HG02623 (cell line): Measurements from ENCODE around the gene NFIC.

ENCODE experiments used
- ATAC-seq: cut with Tn5 transposase; IDR thresholded peaks from one replicate; pipeline ENCODE4 v1.9.1; 2021; ENCODE audit warnings: moderate library complexity; ENCODE audit not compliant: unreplicated experiment

The NFIC gene

GRCh38 chr19:3481241-3482090 lies 115.1 kb downstream of the NFIC start:
- no peak for ATAC-seq

GRCh38 chr19:3482507-3483225 lies 116.3 kb downstream of the NFIC start:
- no peak for ATAC-seq

GRCh38 chr19:3483226-3483628 lies 116.8 kb downstream of the NFIC start, which contains the start of gene SMIM44:
SMIM44 (minus strand) TSS chr19:3483441; CDS start chr19:3483403, 38 bp downstream.
- no peak for ATAC-seq

GRCh38 chr19:3491396-3492119 lies 125.2 kb downstream of the NFIC start:
- ATAC-seq, result no peak

GRCh38 chr19:3492131-3492839 lies 125.9 kb downstream of the NFIC start:
- ATAC-seq, result no peak

- no peak for ATAC-seq
Observed at GRCh38 chr19:3492919-3493318, 126.5 kb downstream of the NFIC start.

GRCh38 chr19:3493651-3494050 lies 127.3 kb downstream of the NFIC start:
- no peak for ATAC-seq

GRCh38 chr19:3494051-3494450 lies 127.7 kb downstream of the NFIC start:
- ATAC-seq, result no peak

- no peak for ATAC-seq
Observed at GRCh38 chr19:3494559-3494958, 128.2 kb downstream of the NFIC start.

GRCh38 chr19:3496392-3497273 lies 130.2 kb downstream of the NFIC start:
- ATAC-seq, result no peak

GRCh38 chr19:3497757-3498520 lies 131.6 kb downstream of the NFIC start:
- no peak for ATAC-seq

- no peak for ATAC-seq
Observed at GRCh38 chr19:3499738-3500428, 133.5 kb downstream of the NFIC start.

- peak; percentile 72 for ATAC-seq
Observed at GRCh38 chr19:3500429-3501101, 134.2 kb downstream of the NFIC start, which contains the start of gene DOHH. DOHH (minus strand) TSS chr19:3500674; CDS start chr19:3496814, 3,860 bp downstream.

GRCh38 chr19:3501780-3502179 lies 135.4 kb downstream of the NFIC start:
- ATAC-seq, result no peak

- no peak for ATAC-seq
Observed at GRCh38 chr19:3503036-3503572, 136.7 kb downstream of the NFIC start.

- no peak for ATAC-seq
Observed at GRCh38 chr19:3504735-3505134, 138.4 kb downstream of the NFIC start.

- ATAC-seq, result peak; percentile 88
Observed at GRCh38 chr19:3505598-3506383, 139.4 kb downstream of the NFIC start, which contains the start of gene FZR1. FZR1 (plus strand) TSS chr19:3506311; CDS start chr19:3522990, 16,679 bp downstream.
